ENCODE measurements around the gene SEMA3A. TPM values are rescaled to one million over a fixed set of nuclear protein-coding genes. Genes with fewer than 3 reads are reported as not detected.

SEMA3A gene
- total RNA-seq, 1 donor from 2014 or later, result 1.9 TPM

DNA sequence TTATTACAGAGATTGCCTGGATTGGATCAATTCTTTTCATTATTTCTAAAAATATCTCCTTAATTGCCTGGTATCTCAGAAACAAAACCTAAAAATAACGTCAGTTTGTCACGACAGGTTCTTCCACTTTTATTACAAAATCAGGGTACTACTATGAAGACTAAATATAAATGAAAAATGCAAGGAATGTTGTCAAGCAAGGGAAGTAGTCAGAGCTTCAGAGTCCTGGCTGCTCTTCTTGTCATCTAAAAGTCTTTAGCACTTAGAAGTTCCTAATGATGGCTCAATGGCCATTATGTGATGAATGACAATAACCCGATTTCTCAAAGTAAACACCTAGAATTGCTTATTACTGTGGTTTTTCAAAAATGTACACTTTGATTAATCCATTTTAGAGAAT is 192.2 kb downstream of the SEMA3A start:
- Histone ChIP-seq H3K4me3 (no peak overlapping the region), H3K36me3 (no peaks in the 10 kb centered on the region), H3K4me1 (no peaks in the 10 kb centered on the region), H3K9me3 (replicated peaks) (no peaks in the 10 kb centered on the region), H3K27me3 (ENCODE audit: low read depth) (no peaks in the 10 kb centered on the region), H3K27ac (replicated peaks) (no peak overlapping the region)
- TF ChIP-seq, protein P1, sequence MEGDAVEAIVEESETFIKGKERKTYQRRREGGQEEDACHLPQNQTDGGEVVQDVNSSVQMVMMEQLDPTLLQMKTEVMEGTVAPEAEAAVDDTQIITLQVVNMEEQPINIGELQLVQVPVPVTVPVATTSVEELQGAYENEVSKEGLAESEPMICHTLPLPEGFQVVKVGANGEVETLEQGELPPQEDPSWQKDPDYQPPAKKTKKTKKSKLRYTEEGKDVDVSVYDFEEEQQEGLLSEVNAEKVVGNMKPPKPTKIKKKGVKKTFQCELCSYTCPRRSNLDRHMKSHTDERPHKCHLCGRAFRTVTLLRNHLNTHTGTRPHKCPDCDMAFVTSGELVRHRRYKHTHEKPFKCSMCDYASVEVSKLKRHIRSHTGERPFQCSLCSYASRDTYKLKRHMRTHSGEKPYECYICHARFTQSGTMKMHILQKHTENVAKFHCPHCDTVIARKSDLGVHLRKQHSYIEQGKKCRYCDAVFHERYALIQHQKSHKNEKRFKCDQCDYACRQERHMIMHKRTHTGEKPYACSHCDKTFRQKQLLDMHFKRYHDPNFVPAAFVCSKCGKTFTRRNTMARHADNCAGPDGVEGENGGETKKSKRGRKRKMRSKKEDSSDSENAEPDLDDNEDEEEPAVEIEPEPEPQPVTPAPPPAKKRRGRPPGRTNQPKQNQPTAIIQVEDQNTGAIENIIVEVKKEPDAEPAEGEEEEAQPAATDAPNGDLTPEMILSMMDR (IDR thresholded peaks at IDR 0.05; ENCODE audit: borderline replicate concordance), result no peak
- intact Hi-C loops (cut with micrococcal nuclease), result no loop called here
- DNase-seq, result no peak

DNA sequence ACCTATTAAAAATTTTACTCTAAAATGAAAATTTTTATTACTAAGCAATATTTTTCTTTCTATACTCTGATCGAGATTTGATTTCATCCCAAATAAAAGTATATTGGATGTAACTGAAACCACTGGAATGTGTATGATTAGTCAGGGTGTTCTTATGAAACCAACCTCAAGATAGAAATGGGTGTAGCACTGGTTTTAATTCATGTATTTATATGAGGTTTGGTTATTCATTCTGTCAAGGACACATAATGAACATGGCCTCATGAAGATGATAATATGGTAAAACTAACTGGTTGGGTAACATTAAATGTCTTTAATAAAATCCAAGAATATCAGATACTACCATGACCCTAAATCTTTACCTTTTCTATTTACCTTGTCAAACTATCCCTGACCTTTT is 197.7 kb downstream of the SEMA3A start:
- no peaks in the 10 kb centered on the region for H3K4me1 ChIP-seq
- H3K4me3 ChIP-seq, result no peak overlapping the region
- no peaks in the 10 kb centered on the region for H3K9me3 ChIP-seq (replicated peaks)
- H3K36me3 ChIP-seq, result no peaks in the 10 kb centered on the region
- no peak overlapping the region for H3K27ac ChIP-seq (replicated peaks)
- TF ChIP-seq, protein P1 (IDR thresholded peaks at IDR 0.05; ENCODE audit: borderline replicate concordance), result no peak
- intact Hi-C loops (cut with micrococcal nuclease), result no loop called here
- H3K27me3 ChIP-seq (ENCODE audit: low read depth), result no peaks in the 10 kb centered on the region
- DNase-seq, result no peak

DNA sequence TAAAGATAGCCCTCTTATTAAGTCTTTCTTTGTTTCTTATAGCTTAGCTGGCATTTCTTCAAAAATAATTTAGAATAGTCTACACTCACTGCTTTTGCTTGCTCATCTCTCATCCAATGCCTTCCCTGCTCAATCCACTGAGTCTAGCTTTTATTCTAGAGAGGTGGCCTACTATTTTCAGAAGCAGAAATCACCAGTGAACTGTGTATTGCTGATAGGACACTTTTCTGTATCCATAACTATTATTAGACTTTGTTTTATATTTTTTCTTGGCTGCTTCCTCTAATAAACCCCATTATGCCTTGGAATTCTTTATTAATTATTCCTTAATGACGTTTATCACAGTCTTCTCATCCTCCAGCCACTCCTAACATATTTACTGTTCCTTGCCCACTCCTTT is 206.8 kb downstream of the SEMA3A start:
- Histone ChIP-seq H3K4me3 (no peak overlapping the region), H3K36me3 (no peaks in the 10 kb centered on the region), H3K4me1 (no peaks in the 10 kb centered on the region), H3K9me3 (replicated peaks) (no peaks in the 10 kb centered on the region), H3K27ac (replicated peaks) (no peak overlapping the region), H3K27me3 (ENCODE audit: low read depth) (no peaks in the 10 kb centered on the region)
- DNase-seq, result no peak
- TF ChIP-seq, protein P1 (IDR thresholded peaks at IDR 0.05; ENCODE audit: borderline replicate concordance), result no peak
- intact Hi-C loops (cut with micrococcal nuclease), result no loop called here

GRCh38 chr7:83985821-83986220 is 208.8 kb downstream of the SEMA3A start:
- Histone ChIP-seq H3K27ac (replicated peaks) (no peak overlapping the region), H3K36me3 (no peaks in the 10 kb centered on the region)
- TF ChIP-seq, protein P1 (IDR thresholded peaks at IDR 0.05; ENCODE audit: borderline replicate concordance), result no peak

GRCh38 chr7:83984591-83984990 is 210.0 kb downstream of the SEMA3A start:
- Histone ChIP-seq H3K4me1 (no peaks in the 10 kb centered on the region), H3K27ac (replicated peaks) (no peak overlapping the region), H3K27me3 (ENCODE audit: low read depth) (no peaks in the 10 kb centered on the region), H3K4me3 (no peak overlapping the region), H3K36me3 (no peaks in the 10 kb centered on the region), H3K9me3 (replicated peaks) (no peaks in the 10 kb centered on the region)
- no peak for DNase-seq
- TF ChIP-seq, protein P1 (IDR thresholded peaks at IDR 0.05; ENCODE audit: borderline replicate concordance), result no peak
- intact Hi-C loops (cut with micrococcal nuclease), result no loop called here

More at GRCh38 chr7:83985821-83986220, 208.8 kb downstream of the SEMA3A start:
- Histone ChIP-seq H3K4me3 (no peak overlapping the region), H3K4me1 (no peaks in the 10 kb centered on the region), H3K27me3 (ENCODE audit: low read depth) (no peaks in the 10 kb centered on the region), H3K9me3 (replicated peaks) (no peaks in the 10 kb centered on the region)
- no peak for DNase-seq
- intact Hi-C loops (cut with micrococcal nuclease), result no loop called here

DNA sequence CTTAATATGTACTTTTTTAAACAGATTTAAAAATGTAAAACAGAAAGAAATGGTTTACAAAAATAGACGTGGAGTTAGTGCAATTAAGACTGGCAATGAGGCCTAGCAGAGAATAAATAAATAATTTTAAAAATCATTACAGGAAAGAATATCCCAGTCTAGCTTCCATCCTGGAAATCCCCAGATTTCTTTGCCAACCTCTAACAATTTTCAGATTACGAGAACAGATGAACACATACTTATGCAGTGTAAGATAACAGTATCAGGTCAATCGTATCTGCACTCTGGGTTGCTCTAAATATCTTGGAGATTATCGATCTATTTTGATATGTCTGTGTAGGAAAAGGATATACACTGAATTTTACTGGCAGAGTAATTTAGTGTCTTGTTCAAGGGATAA is 210.5 kb downstream of the SEMA3A start:
- Histone ChIP-seq H3K4me1 (no peaks in the 10 kb centered on the region), H3K9me3 (replicated peaks) (no peaks in the 10 kb centered on the region), H3K36me3 (no peaks in the 10 kb centered on the region), H3K4me3 (no peak overlapping the region), H3K27ac (replicated peaks) (no peak overlapping the region), H3K27me3 (ENCODE audit: low read depth) (no peaks in the 10 kb centered on the region)
- DNase-seq, result no peak
- TF ChIP-seq, protein P1 (IDR thresholded peaks at IDR 0.05; ENCODE audit: borderline replicate concordance), result no peak
- intact Hi-C loops (cut with micrococcal nuclease), result no loop called here

Data from left ventricle myocardium inferior (tissue), 1 donor.